ENCODE results near the gene SEMA4A.

Gene SEMA4A

DNA sequence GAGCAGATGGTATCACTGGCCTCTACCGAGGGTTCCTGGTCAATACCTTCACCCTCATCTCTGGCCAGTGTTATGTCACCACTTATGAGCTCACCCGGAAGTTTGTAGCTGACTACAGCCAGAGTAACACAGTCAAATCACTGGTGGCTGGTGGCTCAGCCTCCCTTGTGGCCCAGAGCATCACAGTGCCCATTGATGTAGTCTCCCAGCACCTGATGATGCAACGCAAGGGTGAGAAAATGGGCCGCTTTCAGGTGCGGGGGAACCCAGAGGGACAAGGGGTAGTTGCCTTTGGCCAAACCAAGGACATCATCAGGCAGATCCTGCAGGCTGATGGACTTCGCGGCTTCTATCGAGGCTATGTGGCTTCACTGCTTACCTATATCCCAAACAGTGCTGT is 46.7 kb downstream of the SEMA4A start:
- no peak for DNase-seq (ENCODE audit: low read depth)
- H3K4me3 ChIP-seq (ENCODE audit: control insufficient read depth, low read depth, low read length) = no peak overlapping the region
- TF ChIP-seq, protein P1, sequence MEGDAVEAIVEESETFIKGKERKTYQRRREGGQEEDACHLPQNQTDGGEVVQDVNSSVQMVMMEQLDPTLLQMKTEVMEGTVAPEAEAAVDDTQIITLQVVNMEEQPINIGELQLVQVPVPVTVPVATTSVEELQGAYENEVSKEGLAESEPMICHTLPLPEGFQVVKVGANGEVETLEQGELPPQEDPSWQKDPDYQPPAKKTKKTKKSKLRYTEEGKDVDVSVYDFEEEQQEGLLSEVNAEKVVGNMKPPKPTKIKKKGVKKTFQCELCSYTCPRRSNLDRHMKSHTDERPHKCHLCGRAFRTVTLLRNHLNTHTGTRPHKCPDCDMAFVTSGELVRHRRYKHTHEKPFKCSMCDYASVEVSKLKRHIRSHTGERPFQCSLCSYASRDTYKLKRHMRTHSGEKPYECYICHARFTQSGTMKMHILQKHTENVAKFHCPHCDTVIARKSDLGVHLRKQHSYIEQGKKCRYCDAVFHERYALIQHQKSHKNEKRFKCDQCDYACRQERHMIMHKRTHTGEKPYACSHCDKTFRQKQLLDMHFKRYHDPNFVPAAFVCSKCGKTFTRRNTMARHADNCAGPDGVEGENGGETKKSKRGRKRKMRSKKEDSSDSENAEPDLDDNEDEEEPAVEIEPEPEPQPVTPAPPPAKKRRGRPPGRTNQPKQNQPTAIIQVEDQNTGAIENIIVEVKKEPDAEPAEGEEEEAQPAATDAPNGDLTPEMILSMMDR (IDR thresholded peaks at IDR 0.05; ENCODE audit: control insufficient read depth, insufficient read depth, low read depth, low read length, missing control alignments) = no peak

DNA sequence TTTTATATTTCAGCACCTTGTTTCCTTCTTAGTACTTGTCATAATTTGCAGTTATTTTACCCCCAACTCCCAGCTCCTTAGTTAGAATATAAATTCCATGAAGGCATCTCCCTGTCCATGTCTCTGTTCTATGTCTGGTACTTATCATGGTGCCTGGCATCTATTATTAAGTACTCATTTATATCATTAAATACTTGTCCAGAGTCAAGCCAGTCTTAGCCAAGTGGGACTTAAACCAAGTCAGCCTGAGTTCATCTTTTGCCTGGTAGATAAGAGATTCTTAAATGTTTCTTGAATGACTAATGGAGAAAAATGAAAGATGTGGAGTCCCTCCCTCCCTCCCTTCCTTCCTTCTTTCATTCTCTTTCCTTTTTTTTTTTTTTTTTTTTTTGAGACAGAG is 49.9 kb downstream of the SEMA4A start:
- TF ChIP-seq, protein P1 (IDR thresholded peaks at IDR 0.05; ENCODE audit: control insufficient read depth, insufficient read depth, low read depth, low read length, missing control alignments) = no peak
- DNase-seq (ENCODE audit: low read depth) = no peak
- no peak overlapping the region for H3K4me3 ChIP-seq (ENCODE audit: control insufficient read depth, low read depth, low read length)

GRCh38 chr1:156204686-156205085 is 51.3 kb downstream of the SEMA4A start:
- TF ChIP-seq, protein P1 (IDR thresholded peaks at IDR 0.05; ENCODE audit: control insufficient read depth, insufficient read depth, low read depth, low read length, missing control alignments) = no peak
- H3K4me3 ChIP-seq (ENCODE audit: control insufficient read depth, low read depth, low read length) = no peak overlapping the region
- no peak for DNase-seq (ENCODE audit: low read depth)

DNA sequence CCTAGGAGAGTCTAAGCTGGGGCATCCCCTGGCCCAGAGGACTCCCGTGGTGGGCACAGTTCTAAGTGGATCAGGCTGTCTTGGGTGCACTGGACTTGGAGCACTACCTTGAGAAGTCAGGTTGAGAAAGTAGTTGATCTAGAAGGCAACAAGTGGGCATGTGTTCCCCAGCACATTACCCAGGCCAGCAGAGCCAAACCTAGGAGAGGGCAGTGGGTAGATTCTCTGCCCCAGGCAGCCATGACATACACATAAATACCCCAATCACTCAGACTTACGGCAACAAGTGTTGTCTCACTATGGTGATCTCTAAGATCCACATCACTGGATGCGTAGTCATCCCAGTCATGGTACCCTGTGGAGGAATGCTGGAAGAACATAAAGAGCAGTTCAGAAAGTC is 57.9 kb downstream of the SEMA4A start:
- H3K4me3 ChIP-seq (ENCODE audit: control insufficient read depth, low read depth, low read length) = no peak overlapping the region
- no peak for DNase-seq (ENCODE audit: low read depth)
- TF ChIP-seq, protein P1 (IDR thresholded peaks at IDR 0.05; ENCODE audit: control insufficient read depth, insufficient read depth, low read depth, low read length, missing control alignments) = no peak

- no peak for DNase-seq (ENCODE audit: low read depth)
- H3K4me3 ChIP-seq (ENCODE audit: control insufficient read depth, low read depth, low read length) = peak overlapping the region; percentile 76; the same call in 1 of the 2 replicates
- TF ChIP-seq, protein P1 (IDR thresholded peaks at IDR 0.05; ENCODE audit: control insufficient read depth, insufficient read depth, low read depth, low read length, missing control alignments) = no peak
Measured at GRCh38 chr1:156212130-156212529, 58.7 kb downstream of the SEMA4A start.

DNA sequence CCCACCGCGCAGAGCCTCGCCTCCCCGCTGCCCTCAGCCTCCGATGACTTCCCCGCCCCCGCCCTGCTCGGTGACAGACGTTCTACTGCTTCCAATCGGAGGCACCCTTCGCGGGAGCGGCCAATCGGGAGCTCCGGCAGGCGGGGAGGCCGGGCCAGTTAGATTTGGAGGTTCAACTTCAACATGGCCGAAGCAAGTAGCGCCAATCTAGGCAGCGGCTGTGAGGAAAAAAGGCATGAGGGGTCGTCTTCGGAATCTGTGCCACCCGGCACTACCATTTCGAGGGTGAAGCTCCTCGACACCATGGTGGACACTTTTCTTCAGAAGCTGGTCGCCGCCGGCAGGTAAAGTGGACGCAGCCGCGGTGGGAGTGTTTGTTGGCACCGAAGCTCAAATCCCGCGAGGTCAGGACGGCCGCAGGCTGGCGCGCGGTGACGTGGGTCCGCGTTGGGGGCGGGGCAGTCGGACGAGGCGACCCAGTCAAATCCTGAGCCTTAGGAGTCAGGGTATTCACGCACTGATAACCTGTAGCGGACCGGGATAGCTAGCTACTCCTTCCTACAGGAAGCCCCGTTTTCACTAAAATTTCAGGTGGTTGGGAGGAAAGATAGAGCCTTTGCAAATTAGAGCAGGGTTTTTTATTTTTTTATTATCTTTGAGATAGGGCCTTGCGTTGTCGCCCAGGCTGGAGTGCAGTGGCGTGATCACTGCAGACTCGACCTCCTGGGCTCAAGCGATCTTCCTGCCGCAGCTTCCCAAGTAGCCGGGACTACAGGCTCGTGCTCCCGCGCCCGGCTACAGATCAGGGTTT is 59.7 kb downstream of the SEMA4A start, which contains the start of gene PMF1:
Gene PMF1, plus strand, starts transcription at position 175 of the 811 bp plus-strand sequence. Its CDS starts 9 bp downstream, at position 184.
- peak; percentile 81 for DNase-seq (ENCODE audit: low read depth)
- TF ChIP-seq, protein P1 (IDR thresholded peaks at IDR 0.05; ENCODE audit: control insufficient read depth, insufficient read depth, low read depth, low read length, missing control alignments) = no peak
- peak within 1 kb of the TSS; percentile 76 for H3K4me3 ChIP-seq (ENCODE audit: control insufficient read depth, low read depth, low read length)

Data from AG09309 (cell line).